Activated CD4-positive, alpha-beta memory T cell treated with anti-CD3 and anti-CD28 coated beads, Interleukin-2, amount 10 ng/mL, durations not matched to agents 7 days and 5 days (primary cell): ENCODE measurements around the gene ZMAT2. TPM values are rescaled to one million over a fixed set of nuclear protein-coding genes. Genes with fewer than 3 reads are reported as not detected.
"Not testable (repeated sequence)": the region's sequence is repeated elsewhere in the genome, so short reads cannot be mapped to it uniquely, and the experiment has no call there.

Experiments
- CTCF ChIA-PET: fragments of 350-600 bp; sonication (Branson Sonifier 250); formaldehyde crosslinking; loops from one replicate; lab custom pipeline; 2021; ENCODE audit warnings: antibody characterized with exemption, inconsistent platforms; lab: Charles Lee
- POLR2A ChIA-PET: fragments of 350-600 bp; sonication (Branson Sonifier 250); formaldehyde crosslinking; loops from one replicate; lab custom pipeline; 2021; ENCODE audit warnings: antibody characterized with exemption; lab: Charles Lee
- DNase-seq: peaks from one replicate; pipeline ENCODE4 v3.0.0-alpha.2; 2020
- H3K27ac Mint-ChIP-seq: one replicate; pipeline ENCODE4 v1.8.0; 2021; ENCODE audit warnings: mild to moderate bottlenecking, mixed read lengths
- H3K27me3 Mint-ChIP-seq: one replicate; pipeline ENCODE4 v1.8.0; 2021; ENCODE audit warnings: mixed read lengths
- H3K36me3 Mint-ChIP-seq: one replicate; pipeline ENCODE4 v1.8.0; 2021; ENCODE audit warnings: low read depth, mixed read lengths
- H3K4me1 Mint-ChIP-seq: one replicate; pipeline ENCODE4 v1.8.0; 2021; ENCODE audit warnings: mixed read lengths
- H3K4me3 Mint-ChIP-seq: one replicate; pipeline ENCODE4 v1.8.0; 2021; ENCODE audit warnings: mild to moderate bottlenecking, mixed read lengths
- H3K9me3 Mint-ChIP-seq: one replicate; pipeline ENCODE4 v1.8.0; 2021; ENCODE audit warnings: mixed read lengths
- total RNA-seq, 2 experiments: library from RNA; stranded (reverse); gene quantifications; one replicate each; pipeline ENCODE4 v1.2.3, GENCODE V29; 2021

Gene ZMAT2
- 10 to 100 TPM; 52.0 to 52.7 TPM for total RNA-seq

GRCh38 chr5:140700177-140701144 is at the start of gene ZMAT2:
TSS of gene ZMAT2 (plus strand) at chr5:140700447. CDS start at chr5:140700461, 14 bp downstream.
- H3K36me3 Mint-ChIP-seq, result peaks cover 83% of the 10 kb centered on the region

GRCh38 chr5:140658870-140659269 is 41.4 kb upstream of the ZMAT2 start:
- POLR2A ChIA-PET, result no interaction called here
- no peaks in the 10 kb centered on the region for H3K9me3 Mint-ChIP-seq
- CTCF ChIA-PET, result no interaction called here
- H3K36me3 Mint-ChIP-seq, result peaks cover 83% of the 10 kb centered on the region
- peaks cover 5% of the 10 kb centered on the region for H3K4me1 Mint-ChIP-seq
- no peak for DNase-seq
- H3K27me3 Mint-ChIP-seq, result no peaks in the 10 kb centered on the region
- H3K27ac Mint-ChIP-seq, result no peak overlapping the region
- no peak overlapping the region for H3K4me3 Mint-ChIP-seq

More at GRCh38 chr5:140700177-140701144, at the start of gene ZMAT2:
- no peaks in the 10 kb centered on the region for H3K27me3 Mint-ChIP-seq
- peaks cover 28% of the 10 kb centered on the region for H3K4me1 Mint-ChIP-seq
- no peaks in the 10 kb centered on the region for H3K9me3 Mint-ChIP-seq
- peak within 1 kb of the TSS; percentile 85 for H3K27ac Mint-ChIP-seq
- DNase-seq, result peak; percentile 96
- POLR2A ChIA-PET, result interaction anchor here (0.6 to 2.4 kb wide), 16 partner anchors 9 to 620 kb away, joined by 3 to 50 read pairs (median 4); partner anchors contain the start of genes ANKHD1, HARS1, HARS2 and IK
- CTCF ChIA-PET, result interaction anchor here (0.8 to 1.8 kb wide), 10 partner anchors 8 to 348 kb away, joined by 3 to 13 read pairs (median 4); partner anchors contain the start of genes EIF4EBP3, HARS1, HARS2 and IK
- H3K4me3 Mint-ChIP-seq, result peak within 1 kb of the TSS; percentile 99

GRCh38 chr5:140660371-140660770 is 39.9 kb upstream of the ZMAT2 start:
- ChIA-PET POLR2A (interaction anchor here (0.9 kb wide), 1 partner anchor 13 kb away, joined by 3 read pairs; the partner anchor contains the start of genes IK and NDUFA2), CTCF (interaction anchor here (0.8 to 1.2 kb wide), 2 partner anchors 13 to 42 kb away, joined by 3 read pairs; partner anchors contain the start of genes IK and NDUFA2)
- not testable (repeated sequence) for H3K9me3 Mint-ChIP-seq, H3K27me3 Mint-ChIP-seq, H3K4me3 Mint-ChIP-seq, H3K27ac Mint-ChIP-seq, DNase-seq
- Mint-ChIP-seq H3K4me1 (peaks cover 14% of the 10 kb centered on the region), H3K36me3 (peaks cover 78% of the 10 kb centered on the region)

GRCh38 chr5:140664030-140664358 is 36.3 kb upstream of the ZMAT2 start:
- Mint-ChIP-seq H3K4me1 (peaks cover 37% of the 10 kb centered on the region), H3K27ac (peak overlapping the region; percentile 91), H3K27me3 (no peaks in the 10 kb centered on the region), H3K36me3 (peaks cover 82% of the 10 kb centered on the region), H3K4me3 (peak overlapping the region; percentile 83), H3K9me3 (no peaks in the 10 kb centered on the region)
- ChIA-PET POLR2A (interaction anchor here (0.9 to 4.7 kb wide), 10 partner anchors 11 to 263 kb away, joined by 3 to 47 read pairs (median 8); partner anchors contain the start of genes CD14, EIF4EBP3, HARS1 and HARS2), CTCF (interaction anchor here (1.8 kb wide), 1 partner anchor 16 kb away, joined by 8 read pairs; the partner anchor contains the start of genes IK and NDUFA2)
- DNase-seq, result no peak

GRCh38 chr5:140664359-140665119 is 35.7 kb upstream of the ZMAT2 start, which contains the start of gene WDR55:
TSS of gene WDR55 (plus strand) at chr5:140664904. CDS start at chr5:140664913, 9 bp downstream.
- POLR2A ChIA-PET, result interaction anchor here (0.9 to 4.7 kb wide), 14 partner anchors 11 to 263 kb away, joined by 3 to 47 read pairs (median 8); partner anchors contain the start of genes CD14, EIF4EBP3, HARS1 and HARS2
- Mint-ChIP-seq H3K27ac (peak within 1 kb of the TSS; percentile 91), H3K36me3 (peaks cover 82% of the 10 kb centered on the region), H3K4me3 (peak within 1 kb of the TSS; percentile 83), H3K4me1 (peaks cover 37% of the 10 kb centered on the region), H3K9me3 (no peaks in the 10 kb centered on the region), H3K27me3 (no peaks in the 10 kb centered on the region)
- CTCF ChIA-PET, result interaction anchor here (1.3 to 1.8 kb wide), 3 partner anchors 11 to 27 kb away, joined by 3 to 8 read pairs (median 7); partner anchors contain the start of genes HARS1, HARS2, IK and NDUFA2
- DNase-seq, result peak; percentile 96

- CTCF ChIA-PET, POLR2A ChIA-PET, DNase-seq, H3K4me3 Mint-ChIP-seq, H3K27me3 Mint-ChIP-seq, H3K27ac Mint-ChIP-seq, H3K9me3 Mint-ChIP-seq: not testable (repeated sequence)
- peaks cover 68% of the 10 kb centered on the region for H3K36me3 Mint-ChIP-seq
- H3K4me1 Mint-ChIP-seq, result peaks cover 21% of the 10 kb centered on the region
Measured at GRCh38 chr5:140671035-140671434, 29.2 kb upstream of the ZMAT2 start.

- DNase-seq, result no peak
- Mint-ChIP-seq H3K9me3 (no peaks in the 10 kb centered on the region), H3K4me3 (no peak overlapping the region), H3K27ac (no peak overlapping the region), H3K27me3 (no peaks in the 10 kb centered on the region), H3K4me1 (peaks cover 17% of the 10 kb centered on the region), H3K36me3 (peaks cover 70% of the 10 kb centered on the region)
- POLR2A ChIA-PET, result interaction anchor here (0.7 to 1.8 kb wide), 4 partner anchors 9 to 179 kb away, joined by 3 to 6 read pairs (median 4); partner anchors contain the start of genes HARS1, HARS2, IK and NDUFA2
- CTCF ChIA-PET, result interaction anchor here (0.6 kb wide), 1 partner anchor 511 kb away, joined by 4 read pairs; no protein-coding TSS in a partner anchor
Measured at GRCh38 chr5:140671472-140672125, 28.6 kb upstream of the ZMAT2 start.

GRCh38 chr5:140672455-140673186 is 27.6 kb upstream of the ZMAT2 start:
- no peaks in the 10 kb centered on the region for H3K9me3 Mint-ChIP-seq
- no peak for DNase-seq
- no peak overlapping the region for H3K27ac Mint-ChIP-seq
- H3K4me1 Mint-ChIP-seq, result peaks cover 6% of the 10 kb centered on the region
- peaks cover 70% of the 10 kb centered on the region for H3K36me3 Mint-ChIP-seq
- POLR2A ChIA-PET, result interaction anchor here (0.7 to 1.8 kb wide), 5 partner anchors 8 to 180 kb away, joined by 3 to 6 read pairs (median 3); partner anchors contain the start of genes HARS1, HARS2, IK and NDUFA2
- CTCF ChIA-PET, result interaction anchor here (0.6 kb wide), 1 partner anchor 512 kb away, joined by 4 read pairs; no protein-coding TSS in a partner anchor
- no peaks in the 10 kb centered on the region for H3K27me3 Mint-ChIP-seq
- H3K4me3 Mint-ChIP-seq, result no peak overlapping the region

GRCh38 chr5:140673187-140673976 is 26.9 kb upstream of the ZMAT2 start, which contains the start of gene DND1:
TSS of gene DND1 (minus strand) at chr5:140673576. CDS start at chr5:140673542, 34 bp downstream.
- Mint-ChIP-seq H3K4me1 (peaks cover 4% of the 10 kb centered on the region), H3K4me3 (no peak within 1 kb of the TSS), H3K27me3 (no peaks in the 10 kb centered on the region), H3K27ac (no peak within 1 kb of the TSS), H3K36me3 (peaks cover 70% of the 10 kb centered on the region), H3K9me3 (no peaks in the 10 kb centered on the region)
- no peak for DNase-seq
- CTCF ChIA-PET, result no interaction called here
- POLR2A ChIA-PET, result interaction anchor here (1.2 to 1.8 kb wide), 3 partner anchors 11 to 26 kb away, joined by 3 to 6 read pairs (median 5); partner anchors contain the start of genes HARS1, HARS2, IK and NDUFA2

- Mint-ChIP-seq H3K36me3 (peaks cover 63% of the 10 kb centered on the region), H3K9me3 (no peaks in the 10 kb centered on the region), H3K4me1 (peaks cover 4% of the 10 kb centered on the region), H3K27me3 (no peaks in the 10 kb centered on the region), H3K4me3 (no peak overlapping the region), H3K27ac (no peak overlapping the region)
- DNase-seq, result no peak
- ChIA-PET POLR2A (interaction anchor here (0.8 to 1.7 kb wide), 6 partner anchors 8 to 273 kb away, joined by 4 to 9 read pairs (median 6); partner anchors contain the start of genes ANKHD1, HARS1, HARS2 and IK), CTCF (interaction anchor here (0.9 to 1.9 kb wide), 2 partner anchors 9 to 39 kb away, joined by 3 to 7 read pairs; partner anchors contain the start of gene WDR55)
Measured at GRCh38 chr5:140674211-140674610, 26.0 kb upstream of the ZMAT2 start.
